Measurements from ENCODE around the gene EED. TPM values are rescaled to one million over a fixed set of nuclear protein-coding genes. Genes with fewer than 3 reads are reported as not detected.
"Not testable (repeated sequence)": the region's sequence is repeated elsewhere in the genome, so short reads cannot be mapped to it uniquely, and the experiment has no call there.

The EED gene
- total and polyA plus RNA-seq, 4 donors, result 5.4 to 17.1 (median 8.2) TPM

DNA sequence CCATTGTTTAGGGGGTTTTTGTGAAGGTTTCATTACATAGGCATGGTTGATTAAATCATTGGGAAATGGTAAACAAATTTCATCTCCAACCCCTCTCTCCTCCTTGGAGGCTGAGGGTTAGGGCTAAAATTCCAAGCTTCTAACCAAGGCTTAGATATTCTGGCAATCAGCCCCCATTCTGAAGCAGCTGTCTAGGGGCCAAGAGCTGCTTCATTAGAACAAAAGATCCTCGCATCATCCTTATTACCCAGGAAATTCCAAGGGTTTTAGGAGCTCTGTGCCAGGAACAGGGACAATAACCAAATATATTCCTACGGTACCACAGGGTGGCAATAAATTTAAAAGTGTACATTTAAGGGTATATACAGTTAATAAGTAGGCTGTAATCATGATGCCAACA, 22.5 kb upstream of the EED start:
- DNase-seq (ENCODE audit: low spot score), result no peak
- Histone ChIP-seq H3K36me3 (ENCODE audit: control insufficient read depth in 4 of 4, insufficient read depth in 3 of 4, low read depth in 1 of 4, low read length in 3 of 4) (no peaks in the 10 kb centered on the region), H3K27ac (ENCODE audit: low read depth in 1 of 2, low read length in 2 of 2) (no peak overlapping the region), H3K4me3 (ENCODE audit: low read depth in 1 of 3, low read length in 3 of 3) (no peak overlapping the region), H3K9ac (ENCODE audit: low read depth in 1 of 2, low read length in 2 of 2) (no peak overlapping the region), H3K4me1 (ENCODE audit: control insufficient read depth in 4 of 4, insufficient read depth in 4 of 4, low read length in 3 of 4) (peaks cover 0 to 9% (median 2%) of the 10 kb centered on the region in 4 donors), H3K9me3 (ENCODE audit: control insufficient read depth in 4 of 4, low read length in 3 of 4) (no peaks in the 10 kb centered on the region), H3K27me3 (ENCODE audit: control insufficient read depth in 4 of 4, insufficient read depth in 4 of 4, low read length in 3 of 4) (no peaks in the 10 kb centered on the region)
- WGBS, result 82% methylated on average over 2 of the region's 2 CpGs
- TF ChIP-seq YY1 (IDR thresholded peaks at IDR 0.05), result no peak
- TF ChIP-seq GABPA (IDR thresholded peaks at IDR 0.05 in 1 of 2, conservative IDR thresholded peaks at IDR 0.05 in 1 of 2), result no peak
- TF ChIP-seq, protein P1, sequence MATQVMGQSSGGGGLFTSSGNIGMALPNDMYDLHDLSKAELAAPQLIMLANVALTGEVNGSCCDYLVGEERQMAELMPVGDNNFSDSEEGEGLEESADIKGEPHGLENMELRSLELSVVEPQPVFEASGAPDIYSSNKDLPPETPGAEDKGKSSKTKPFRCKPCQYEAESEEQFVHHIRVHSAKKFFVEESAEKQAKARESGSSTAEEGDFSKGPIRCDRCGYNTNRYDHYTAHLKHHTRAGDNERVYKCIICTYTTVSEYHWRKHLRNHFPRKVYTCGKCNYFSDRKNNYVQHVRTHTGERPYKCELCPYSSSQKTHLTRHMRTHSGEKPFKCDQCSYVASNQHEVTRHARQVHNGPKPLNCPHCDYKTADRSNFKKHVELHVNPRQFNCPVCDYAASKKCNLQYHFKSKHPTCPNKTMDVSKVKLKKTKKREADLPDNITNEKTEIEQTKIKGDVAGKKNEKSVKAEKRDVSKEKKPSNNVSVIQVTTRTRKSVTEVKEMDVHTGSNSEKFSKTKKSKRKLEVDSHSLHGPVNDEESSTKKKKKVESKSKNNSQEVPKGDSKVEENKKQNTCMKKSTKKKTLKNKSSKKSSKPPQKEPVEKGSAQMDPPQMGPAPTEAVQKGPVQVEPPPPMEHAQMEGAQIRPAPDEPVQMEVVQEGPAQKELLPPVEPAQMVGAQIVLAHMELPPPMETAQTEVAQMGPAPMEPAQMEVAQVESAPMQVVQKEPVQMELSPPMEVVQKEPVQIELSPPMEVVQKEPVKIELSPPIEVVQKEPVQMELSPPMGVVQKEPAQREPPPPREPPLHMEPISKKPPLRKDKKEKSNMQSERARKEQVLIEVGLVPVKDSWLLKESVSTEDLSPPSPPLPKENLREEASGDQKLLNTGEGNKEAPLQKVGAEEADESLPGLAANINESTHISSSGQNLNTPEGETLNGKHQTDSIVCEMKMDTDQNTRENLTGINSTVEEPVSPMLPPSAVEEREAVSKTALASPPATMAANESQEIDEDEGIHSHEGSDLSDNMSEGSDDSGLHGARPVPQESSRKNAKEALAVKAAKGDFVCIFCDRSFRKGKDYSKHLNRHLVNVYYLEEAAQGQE (IDR thresholded peaks at IDR 0.05), result no peak
- TF ChIP-seq SP1 (IDR thresholded peaks at IDR 0.05), result no peak
- TF ChIP-seq RXRA (IDR thresholded peaks at IDR 0.05), result no peak

DNA sequence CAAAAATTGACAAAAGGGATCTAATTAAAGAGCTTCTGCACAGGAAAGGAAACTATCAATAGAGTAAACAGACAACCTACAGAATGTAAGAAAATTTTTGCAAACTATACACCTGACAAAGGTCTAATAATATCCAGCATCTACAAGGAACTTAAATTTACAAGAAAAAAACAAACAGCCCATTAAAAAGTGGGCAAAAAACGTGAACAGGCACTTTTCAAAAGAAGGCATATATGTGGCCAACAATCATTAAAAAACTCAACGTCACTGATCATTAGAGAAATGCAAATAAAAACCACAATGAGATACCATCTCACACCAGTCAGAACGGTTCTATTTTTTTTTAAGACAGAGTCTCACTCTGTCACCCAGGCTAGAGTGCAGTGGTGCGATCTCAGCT, 20.0 kb upstream of the EED start:
- 65% methylated on average over 4 of the region's 4 CpGs for WGBS
- H3K27me3 ChIP-seq (ENCODE audit: control insufficient read depth in 4 of 4, insufficient read depth in 4 of 4, low read length in 3 of 4); H3K9me3 ChIP-seq (ENCODE audit: control insufficient read depth in 4 of 4, low read length in 3 of 4); H3K4me1 ChIP-seq (ENCODE audit: control insufficient read depth in 4 of 4, insufficient read depth in 4 of 4, low read length in 3 of 4); H3K36me3 ChIP-seq (ENCODE audit: control insufficient read depth in 4 of 4, insufficient read depth in 3 of 4, low read depth in 1 of 4, low read length in 3 of 4); H3K4me3 ChIP-seq (ENCODE audit: low read depth in 1 of 3, low read length in 3 of 3); H3K27ac ChIP-seq (ENCODE audit: low read depth in 1 of 2, low read length in 2 of 2); DNase-seq (ENCODE audit: low spot score); H3K9ac ChIP-seq (ENCODE audit: low read depth in 1 of 2, low read length in 2 of 2): not testable (repeated sequence)

DNA sequence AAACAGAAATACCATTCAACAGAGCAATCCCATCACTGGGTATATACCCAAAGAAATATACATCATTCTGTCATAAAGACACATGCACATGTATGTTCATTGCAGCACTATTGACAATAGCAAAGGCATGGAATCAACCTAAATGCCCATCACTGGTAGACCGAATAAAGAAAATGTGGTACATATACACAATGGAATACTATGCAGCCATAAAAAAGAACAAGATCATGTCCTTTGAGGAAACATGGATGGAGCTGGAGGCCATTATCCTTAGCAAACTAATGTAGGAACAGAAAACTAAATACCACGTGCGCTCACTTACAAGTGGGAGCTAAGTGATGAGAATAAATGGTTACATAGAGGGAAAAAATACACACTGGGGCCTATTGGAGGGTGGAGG, 19.2 kb upstream of the EED start:
- not testable (repeated sequence) for H3K9ac ChIP-seq (ENCODE audit: low read depth in 1 of 2, low read length in 2 of 2); H3K4me1 ChIP-seq (ENCODE audit: control insufficient read depth in 4 of 4, insufficient read depth in 4 of 4, low read length in 3 of 4); H3K36me3 ChIP-seq (ENCODE audit: control insufficient read depth in 4 of 4, insufficient read depth in 3 of 4, low read depth in 1 of 4, low read length in 3 of 4); H3K27ac ChIP-seq (ENCODE audit: low read depth in 1 of 2, low read length in 2 of 2); H3K27me3 ChIP-seq (ENCODE audit: control insufficient read depth in 4 of 4, insufficient read depth in 4 of 4, low read length in 3 of 4); H3K4me3 ChIP-seq (ENCODE audit: low read depth in 1 of 3, low read length in 3 of 3); DNase-seq (ENCODE audit: low spot score); H3K9me3 ChIP-seq (ENCODE audit: control insufficient read depth in 4 of 4, low read length in 3 of 4)
- 94% methylated on average over 3 of the region's 3 CpGs for WGBS

DNA sequence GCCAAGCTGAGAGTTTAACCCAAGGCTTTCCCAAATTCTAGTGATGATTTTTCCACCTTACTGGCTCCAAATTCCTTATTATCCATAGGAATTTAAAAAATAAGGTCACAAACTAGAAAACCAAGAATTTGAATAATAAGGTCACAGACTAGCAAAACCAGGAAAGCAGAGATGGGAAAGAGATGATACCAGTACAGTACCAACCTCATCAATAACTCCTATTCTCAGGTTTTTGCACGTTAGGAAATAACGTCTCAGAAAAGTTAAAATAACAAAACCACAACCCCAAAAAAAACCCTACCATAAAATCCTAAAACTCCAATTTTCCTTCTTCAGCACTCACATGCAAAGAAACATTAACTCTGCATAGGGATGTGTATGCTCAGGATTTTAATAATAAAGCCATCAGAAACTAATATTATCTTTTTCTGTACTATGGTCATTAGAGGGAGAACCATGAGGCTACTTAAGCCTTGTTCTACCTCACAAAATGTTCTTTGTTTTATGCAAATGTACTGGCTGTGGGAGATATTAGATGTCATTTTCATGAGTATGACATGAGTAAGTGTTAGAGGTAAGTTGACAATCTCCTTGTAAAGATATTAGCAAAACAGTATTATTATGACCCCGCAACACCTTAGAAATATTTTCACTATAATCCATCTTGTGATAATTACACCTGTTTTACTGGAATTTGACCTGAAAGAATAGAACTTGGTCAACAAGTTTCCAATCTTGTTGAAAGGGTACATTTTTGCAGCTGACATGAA, 16.1 kb upstream of the EED start:
- H3K9ac ChIP-seq (ENCODE audit: low read depth in 1 of 2, low read length in 2 of 2), result no peak overlapping the region
- 91% methylated on average over 3 of the region's 3 CpGs for WGBS
- no peak overlapping the region for H3K4me3 ChIP-seq (ENCODE audit: low read depth in 1 of 3, low read length in 3 of 3)
- no peak for DNase-seq (ENCODE audit: low spot score)
- no peaks in the 10 kb centered on the region for H3K9me3 ChIP-seq (ENCODE audit: control insufficient read depth in 4 of 4, low read length in 3 of 4)
- no peaks in the 10 kb centered on the region for H3K4me1 ChIP-seq (ENCODE audit: control insufficient read depth in 4 of 4, insufficient read depth in 4 of 4, low read length in 3 of 4)
- no peaks in the 10 kb centered on the region for H3K36me3 ChIP-seq (ENCODE audit: control insufficient read depth in 4 of 4, insufficient read depth in 3 of 4, low read depth in 1 of 4, low read length in 3 of 4)
- H3K27ac ChIP-seq (ENCODE audit: low read depth in 1 of 2, low read length in 2 of 2), result no peak overlapping the region
- no peaks in the 10 kb centered on the region for H3K27me3 ChIP-seq (ENCODE audit: control insufficient read depth in 4 of 4, insufficient read depth in 4 of 4, low read length in 3 of 4)
- TF ChIP-seq JUND (IDR thresholded peaks at IDR 0.05), result no peak
- TF ChIP-seq HNF4A (conservative IDR thresholded peaks at IDR 0.05), result no peak
- TF ChIP-seq, protein P2, sequence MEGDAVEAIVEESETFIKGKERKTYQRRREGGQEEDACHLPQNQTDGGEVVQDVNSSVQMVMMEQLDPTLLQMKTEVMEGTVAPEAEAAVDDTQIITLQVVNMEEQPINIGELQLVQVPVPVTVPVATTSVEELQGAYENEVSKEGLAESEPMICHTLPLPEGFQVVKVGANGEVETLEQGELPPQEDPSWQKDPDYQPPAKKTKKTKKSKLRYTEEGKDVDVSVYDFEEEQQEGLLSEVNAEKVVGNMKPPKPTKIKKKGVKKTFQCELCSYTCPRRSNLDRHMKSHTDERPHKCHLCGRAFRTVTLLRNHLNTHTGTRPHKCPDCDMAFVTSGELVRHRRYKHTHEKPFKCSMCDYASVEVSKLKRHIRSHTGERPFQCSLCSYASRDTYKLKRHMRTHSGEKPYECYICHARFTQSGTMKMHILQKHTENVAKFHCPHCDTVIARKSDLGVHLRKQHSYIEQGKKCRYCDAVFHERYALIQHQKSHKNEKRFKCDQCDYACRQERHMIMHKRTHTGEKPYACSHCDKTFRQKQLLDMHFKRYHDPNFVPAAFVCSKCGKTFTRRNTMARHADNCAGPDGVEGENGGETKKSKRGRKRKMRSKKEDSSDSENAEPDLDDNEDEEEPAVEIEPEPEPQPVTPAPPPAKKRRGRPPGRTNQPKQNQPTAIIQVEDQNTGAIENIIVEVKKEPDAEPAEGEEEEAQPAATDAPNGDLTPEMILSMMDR (IDR thresholded peaks at IDR 0.05; ENCODE audit: low read depth, low read length, missing input control), result no peak
- TF ChIP-seq GABPA (IDR thresholded peaks at IDR 0.05 in 1 of 2, conservative IDR thresholded peaks at IDR 0.05 in 1 of 2), result no peak
- no peak for TF ChIP-seq SP1 (IDR thresholded peaks at IDR 0.05)
- no peak for TF ChIP-seq RXRA (IDR thresholded peaks at IDR 0.05)
- TF ChIP-seq, protein P1 (IDR thresholded peaks at IDR 0.05), result no peak
- TF ChIP-seq NR2F2 (IDR thresholded peaks at IDR 0.05), result no peak
- no peak for TF ChIP-seq FOXA1 (IDR thresholded peaks at IDR 0.05)
- TF ChIP-seq, protein P3, sequence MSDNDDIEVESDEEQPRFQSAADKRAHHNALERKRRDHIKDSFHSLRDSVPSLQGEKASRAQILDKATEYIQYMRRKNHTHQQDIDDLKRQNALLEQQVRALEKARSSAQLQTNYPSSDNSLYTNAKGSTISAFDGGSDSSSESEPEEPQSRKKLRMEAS (IDR thresholded peaks at IDR 0.05), result no peak
- TF ChIP-seq, protein P4, sequence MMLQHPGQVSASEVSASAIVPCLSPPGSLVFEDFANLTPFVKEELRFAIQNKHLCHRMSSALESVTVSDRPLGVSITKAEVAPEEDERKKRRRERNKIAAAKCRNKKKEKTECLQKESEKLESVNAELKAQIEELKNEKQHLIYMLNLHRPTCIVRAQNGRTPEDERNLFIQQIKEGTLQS (IDR thresholded peaks at IDR 0.05), result no peak
- no peak for TF ChIP-seq FOXA2 (IDR thresholded peaks at IDR 0.05)
